Measurements from ENCODE around the gene EEF1AKMT3.

Gene EEF1AKMT3

DNA sequence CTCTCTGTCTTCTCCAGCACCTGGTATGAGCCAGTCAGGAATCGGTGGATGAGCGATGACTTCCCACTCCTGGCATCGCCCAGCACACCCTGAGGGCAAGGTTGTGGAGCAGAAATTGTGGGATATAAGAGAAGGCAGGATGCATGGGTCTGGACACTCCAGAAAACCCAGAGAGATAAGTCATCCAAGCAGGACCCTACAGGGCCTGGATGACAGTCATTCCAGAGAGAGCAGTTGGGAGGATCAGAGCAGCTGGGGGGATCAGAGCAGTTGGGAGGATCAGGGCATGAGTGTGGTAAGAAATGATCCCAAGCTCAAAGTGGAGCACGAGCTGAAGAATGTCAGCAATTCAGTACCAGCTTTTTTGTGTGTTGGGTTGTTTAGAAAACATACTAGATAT is 37.8 kb upstream of the EEF1AKMT3 start:
- Histone ChIP-seq H4K20me1 (ENCODE audit: insufficient read depth, low read length) (peaks cover 12% of the 10 kb centered on the region), H3K36me3 (ENCODE audit: insufficient read depth, low read length) (peaks cover 62% of the 10 kb centered on the region)

GRCh38 chr12:57735198-57735855 is 37.1 kb upstream of the EEF1AKMT3 start:
- Histone ChIP-seq H3K4me3 (ENCODE audit: low read depth in 1 of 2, low read length in 2 of 2) (no peak overlapping the region), H2AFZ (ENCODE audit: low read depth, low read length) (no peak overlapping the region), H3K36me3 (ENCODE audit: insufficient read depth, low read length) (peaks cover 55% of the 10 kb centered on the region), H3K9ac (ENCODE audit: low read depth, low read length) (no peak overlapping the region), H3K4me2 (ENCODE audit: insufficient read depth, low read length) (no peak overlapping the region), H3K79me2 (ENCODE audit: insufficient read depth, low read length) (peaks cover 16% of the 10 kb centered on the region), H3K27ac (ENCODE audit: low read length) (no peak overlapping the region), H3K4me1 (ENCODE audit: insufficient read depth, low read length) (peaks cover 15% of the 10 kb centered on the region), H3K27me3 (ENCODE audit: insufficient read depth, low read length, poor library complexity) (no peaks in the 10 kb centered on the region), H4K20me1 (ENCODE audit: insufficient read depth, low read length) (peaks cover 15% of the 10 kb centered on the region), H3K9me3 (ENCODE audit: insufficient read depth, low read length, severe bottlenecking) (no peaks in the 10 kb centered on the region)
- ATAC-seq (ENCODE audit: insufficient read depth, low read depth) (0 out of 3 replicates have a peak, but pooled peaks have one; percentile 5), DNase-seq (no peak)
- no peak for TF ChIP-seq EZH2 (IDR thresholded peaks at IDR 0.05; ENCODE audit: borderline replicate concordance, low read depth, low read length, severe bottlenecking)
- TF ChIP-seq, protein P1, sequence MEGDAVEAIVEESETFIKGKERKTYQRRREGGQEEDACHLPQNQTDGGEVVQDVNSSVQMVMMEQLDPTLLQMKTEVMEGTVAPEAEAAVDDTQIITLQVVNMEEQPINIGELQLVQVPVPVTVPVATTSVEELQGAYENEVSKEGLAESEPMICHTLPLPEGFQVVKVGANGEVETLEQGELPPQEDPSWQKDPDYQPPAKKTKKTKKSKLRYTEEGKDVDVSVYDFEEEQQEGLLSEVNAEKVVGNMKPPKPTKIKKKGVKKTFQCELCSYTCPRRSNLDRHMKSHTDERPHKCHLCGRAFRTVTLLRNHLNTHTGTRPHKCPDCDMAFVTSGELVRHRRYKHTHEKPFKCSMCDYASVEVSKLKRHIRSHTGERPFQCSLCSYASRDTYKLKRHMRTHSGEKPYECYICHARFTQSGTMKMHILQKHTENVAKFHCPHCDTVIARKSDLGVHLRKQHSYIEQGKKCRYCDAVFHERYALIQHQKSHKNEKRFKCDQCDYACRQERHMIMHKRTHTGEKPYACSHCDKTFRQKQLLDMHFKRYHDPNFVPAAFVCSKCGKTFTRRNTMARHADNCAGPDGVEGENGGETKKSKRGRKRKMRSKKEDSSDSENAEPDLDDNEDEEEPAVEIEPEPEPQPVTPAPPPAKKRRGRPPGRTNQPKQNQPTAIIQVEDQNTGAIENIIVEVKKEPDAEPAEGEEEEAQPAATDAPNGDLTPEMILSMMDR (IDR thresholded peaks at IDR 0.05; ENCODE audit: borderline replicate concordance, extremely low read depth, low read length, poor library complexity, severe bottlenecking) = no peak

More for the DNA sequence above, 37.8 kb upstream of the EEF1AKMT3 start:
- Histone ChIP-seq H3K4me2 (ENCODE audit: insufficient read depth, low read length) (no peak overlapping the region), H2AFZ (ENCODE audit: low read depth, low read length) (no peak overlapping the region), H3K9ac (ENCODE audit: low read depth, low read length) (no peak overlapping the region), H3K4me1 (ENCODE audit: insufficient read depth, low read length) (peaks cover 8% of the 10 kb centered on the region), H3K9me3 (ENCODE audit: insufficient read depth, low read length, severe bottlenecking) (no peaks in the 10 kb centered on the region), H3K79me2 (ENCODE audit: insufficient read depth, low read length) (peaks cover 9% of the 10 kb centered on the region), H3K27ac (ENCODE audit: low read length) (no peak overlapping the region), H3K4me3 (ENCODE audit: low read depth in 1 of 2, low read length in 2 of 2) (no peak overlapping the region), H3K27me3 (ENCODE audit: insufficient read depth, low read length, poor library complexity) (no peaks in the 10 kb centered on the region)
- TF ChIP-seq EZH2 (IDR thresholded peaks at IDR 0.05; ENCODE audit: borderline replicate concordance, low read depth, low read length, severe bottlenecking) = no peak
- TF ChIP-seq, protein P1 (IDR thresholded peaks at IDR 0.05; ENCODE audit: borderline replicate concordance, extremely low read depth, low read length, poor library complexity, severe bottlenecking) = no peak
- no peak for DNase-seq
- no peak for ATAC-seq (ENCODE audit: insufficient read depth, low read depth)

GRCh38 chr12:57735952-57736740 is 36.3 kb upstream of the EEF1AKMT3 start:
- H3K9ac ChIP-seq (ENCODE audit: low read depth, low read length) = no peak overlapping the region
- H2AFZ ChIP-seq (ENCODE audit: low read depth, low read length) = no peak overlapping the region
- peaks cover 47% of the 10 kb centered on the region for H3K36me3 ChIP-seq (ENCODE audit: insufficient read depth, low read length)
- no peaks in the 10 kb centered on the region for H3K27me3 ChIP-seq (ENCODE audit: insufficient read depth, low read length, poor library complexity)
- H3K4me3 ChIP-seq (ENCODE audit: low read depth in 1 of 2, low read length in 2 of 2) = no peak overlapping the region
- H3K79me2 ChIP-seq (ENCODE audit: insufficient read depth, low read length) = peaks cover 24% of the 10 kb centered on the region
- ATAC-seq (ENCODE audit: insufficient read depth, low read depth) (no peak), DNase-seq (no peak)
- no peak overlapping the region for H3K4me2 ChIP-seq (ENCODE audit: insufficient read depth, low read length)
- H3K4me1 ChIP-seq (ENCODE audit: insufficient read depth, low read length) = peaks cover 23% of the 10 kb centered on the region
- no peak overlapping the region for H3K27ac ChIP-seq (ENCODE audit: low read length)
- no peaks in the 10 kb centered on the region for H3K9me3 ChIP-seq (ENCODE audit: insufficient read depth, low read length, severe bottlenecking)
- no peak for TF ChIP-seq EZH2 (IDR thresholded peaks at IDR 0.05; ENCODE audit: borderline replicate concordance, low read depth, low read length, severe bottlenecking)
- TF ChIP-seq, protein P1 (IDR thresholded peaks at IDR 0.05; ENCODE audit: borderline replicate concordance, extremely low read depth, low read length, poor library complexity, severe bottlenecking) = no peak
- H4K20me1 ChIP-seq (ENCODE audit: insufficient read depth, low read length) = peaks cover 21% of the 10 kb centered on the region

Data from DND-41 (cell line).